ENCODE results near the gene HECW1. TPM values are rescaled to one million over a fixed set of nuclear protein-coding genes. Genes with fewer than 3 reads are reported as not detected.

Gene HECW1
- total and polyA plus RNA-seq, 2 of the 13 experiments (the other 11 are each of a cell fraction or from before 2014, with no cell fraction given) = not detected

DNA sequence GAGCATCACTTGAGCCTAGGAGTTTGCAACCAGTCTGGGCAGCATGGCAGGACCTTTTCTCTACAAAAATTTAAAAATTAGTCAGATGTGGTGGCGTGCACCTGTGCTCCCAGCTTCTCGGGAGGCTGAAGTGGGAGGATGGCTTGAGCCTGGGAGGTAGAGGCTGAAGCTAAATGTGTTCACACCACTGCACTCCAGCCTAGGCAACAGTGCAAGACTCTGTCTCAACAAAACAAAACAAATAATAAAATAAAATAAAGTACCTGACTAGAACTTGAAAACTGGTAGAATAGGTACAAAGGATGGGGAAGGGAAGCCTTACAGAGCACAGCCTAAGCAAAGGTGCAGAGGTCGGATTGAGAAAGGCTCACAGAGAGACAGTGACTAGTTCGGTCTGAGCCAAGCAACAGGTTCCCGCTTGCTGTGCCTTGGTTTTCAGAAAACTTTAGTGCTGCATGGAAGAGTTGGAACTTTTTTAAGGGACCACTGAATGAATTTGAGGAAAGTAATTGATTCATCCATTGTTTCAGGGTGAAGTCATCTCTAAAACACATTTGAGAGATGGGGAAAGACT is 370.3 kb downstream of the HECW1 start (continued):
- TF ChIP-seq JUNB (CRISPR knock-in tag; IDR thresholded peaks at IDR 0.05; ENCODE audit: borderline replicate concordance) (no peak), ZNF331 (CRISPR knock-in tag; IDR thresholded peaks at IDR 0.05) (peak; percentile 78), DNMT1 (CRISPR knock-in tag; IDR thresholded peaks at IDR 0.05) (no peak), CEBPG (CRISPR knock-in tag; IDR thresholded peaks at IDR 0.05) (peak; percentile 81), GFI1 (CRISPR knock-in tag; IDR thresholded peaks at IDR 0.05; ENCODE audit: borderline replicate concordance) (peak; percentile 46; the same call in 1 of the 2 replicates), TEAD3 (CRISPR knock-in tag; optimal IDR thresholded peaks at IDR 0.05; ENCODE audit: borderline replicate concordance) (peak; percentile 30)

DNA sequence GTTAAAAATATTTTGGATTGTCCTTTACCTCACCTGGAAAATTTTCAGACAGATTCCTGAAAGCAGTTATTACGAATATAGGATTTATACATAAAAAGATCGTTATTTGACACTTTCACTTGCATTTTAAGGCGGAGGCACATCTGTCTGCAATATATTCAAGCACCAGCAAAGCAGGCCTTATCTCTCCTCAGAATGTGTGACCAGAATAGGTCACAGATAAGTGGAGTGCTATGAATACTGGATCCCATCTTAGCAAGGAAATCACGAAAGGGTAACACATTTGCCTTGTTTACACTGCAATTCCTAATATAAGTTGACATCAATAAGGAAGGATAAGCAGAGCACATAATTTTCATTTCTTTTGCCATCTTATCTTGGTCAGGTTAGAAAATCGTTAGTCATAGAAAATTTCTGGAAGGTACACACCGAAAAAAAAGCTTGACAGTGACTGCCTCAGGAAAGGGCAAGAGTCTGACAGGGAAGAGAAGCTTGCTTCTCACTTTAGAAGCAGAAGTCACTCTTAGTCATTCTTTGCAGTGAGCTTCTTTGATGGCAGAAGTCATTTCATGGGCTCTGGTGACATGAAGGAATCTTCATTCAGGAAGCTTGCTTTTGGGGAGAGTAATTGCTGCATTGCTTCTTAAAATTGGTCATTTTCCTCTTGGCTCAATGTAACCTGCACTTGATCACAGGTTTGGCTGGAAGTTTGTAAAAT is 372.4 kb downstream of the HECW1 start:
- no peaks in the 10 kb centered on the region for H3K36me3 ChIP-seq (replicated peaks in 1 of 2; ENCODE audit: control insufficient read depth in 1 of 2, insufficient read depth in 2 of 2, low read length in 2 of 2)
- no peaks in the 10 kb centered on the region for H3K79me2 ChIP-seq (ENCODE audit: insufficient read depth, low read length)
- 83% methylated on average over 6 of the region's 6 CpGs for WGBS (ENCODE audit: low lambda C conversion rate)
- H3K27ac ChIP-seq (ENCODE audit: extremely low read length, insufficient read depth, low read length) = peak overlapping the region; percentile 33
- BruUV-seq (replicated peaks) = no TSS peak
- no peaks in the 10 kb centered on the region for H3K9me3 ChIP-seq (ENCODE audit: low read length)
- intact Hi-C loops (cut with micrococcal nuclease; ENCODE audit: unreplicated experiment) (no loop called here), in situ Hi-C loops (cut with HindIII; ENCODE audit: extremely low pct_ligation_motif_present, low pct_unique_long_range_greater_than_20kb) (no loop called here)
- ATAC-seq = no peak
- H4K20me1 ChIP-seq (ENCODE audit: insufficient read depth, low read length) = no peaks in the 10 kb centered on the region
- H3K4me3 ChIP-seq (replicated peaks in 1 of 3; ENCODE audit: insufficient read depth in 1 of 3, low read depth in 2 of 3, low read length in 3 of 3) = no peak overlapping the region
- CTCF ChIA-PET (ENCODE audit: low intra/inter-chr PET ratio, low total read pairs) = no interaction called here
- peaks cover 81% of the 10 kb centered on the region for H3K4me1 ChIP-seq (ENCODE audit: insufficient read depth, low read length)
- no peak for DNase-seq (ENCODE audit: low spot score)
- no peak for FAIRE-seq
- H3K4me2 ChIP-seq (ENCODE audit: low read depth, low read length) = no peak overlapping the region
- no peak overlapping the region for H2AFZ ChIP-seq (ENCODE audit: low read length)
- no peak overlapping the region for H3K9ac ChIP-seq (ENCODE audit: insufficient read depth, low read depth, low read length)
- POLR2A ChIA-PET = no interaction called here
- no peaks in the 10 kb centered on the region for H3K27me3 ChIP-seq (ENCODE audit: control insufficient read depth in 1 of 2, insufficient read depth in 2 of 2, low read length in 2 of 2)
- TF ChIP-seq RXRB (CRISPR knock-in tag; IDR thresholded peaks at IDR 0.05; ENCODE audit: borderline replicate concordance) (no peak), RBAK (CRISPR knock-in tag; IDR thresholded peaks at IDR 0.05) (no peak), FOXK1 (CRISPR knock-in tag; IDR thresholded peaks at IDR 0.05; ENCODE audit: borderline replicate concordance, low read depth) (no peak), ATF1 (CRISPR knock-in tag; IDR thresholded peaks at IDR 0.05) (no peak), ZNF552 (CRISPR knock-in tag; IDR thresholded peaks at IDR 0.05; ENCODE audit: borderline replicate concordance) (no peak), CHD2 (IDR thresholded peaks at IDR 0.05; ENCODE audit: low read depth, low read length) (no peak), ZNF670 (CRISPR knock-in tag; IDR thresholded peaks at IDR 0.05; ENCODE audit: borderline replicate concordance) (no peak)
- TF ChIP-seq, protein P1, sequence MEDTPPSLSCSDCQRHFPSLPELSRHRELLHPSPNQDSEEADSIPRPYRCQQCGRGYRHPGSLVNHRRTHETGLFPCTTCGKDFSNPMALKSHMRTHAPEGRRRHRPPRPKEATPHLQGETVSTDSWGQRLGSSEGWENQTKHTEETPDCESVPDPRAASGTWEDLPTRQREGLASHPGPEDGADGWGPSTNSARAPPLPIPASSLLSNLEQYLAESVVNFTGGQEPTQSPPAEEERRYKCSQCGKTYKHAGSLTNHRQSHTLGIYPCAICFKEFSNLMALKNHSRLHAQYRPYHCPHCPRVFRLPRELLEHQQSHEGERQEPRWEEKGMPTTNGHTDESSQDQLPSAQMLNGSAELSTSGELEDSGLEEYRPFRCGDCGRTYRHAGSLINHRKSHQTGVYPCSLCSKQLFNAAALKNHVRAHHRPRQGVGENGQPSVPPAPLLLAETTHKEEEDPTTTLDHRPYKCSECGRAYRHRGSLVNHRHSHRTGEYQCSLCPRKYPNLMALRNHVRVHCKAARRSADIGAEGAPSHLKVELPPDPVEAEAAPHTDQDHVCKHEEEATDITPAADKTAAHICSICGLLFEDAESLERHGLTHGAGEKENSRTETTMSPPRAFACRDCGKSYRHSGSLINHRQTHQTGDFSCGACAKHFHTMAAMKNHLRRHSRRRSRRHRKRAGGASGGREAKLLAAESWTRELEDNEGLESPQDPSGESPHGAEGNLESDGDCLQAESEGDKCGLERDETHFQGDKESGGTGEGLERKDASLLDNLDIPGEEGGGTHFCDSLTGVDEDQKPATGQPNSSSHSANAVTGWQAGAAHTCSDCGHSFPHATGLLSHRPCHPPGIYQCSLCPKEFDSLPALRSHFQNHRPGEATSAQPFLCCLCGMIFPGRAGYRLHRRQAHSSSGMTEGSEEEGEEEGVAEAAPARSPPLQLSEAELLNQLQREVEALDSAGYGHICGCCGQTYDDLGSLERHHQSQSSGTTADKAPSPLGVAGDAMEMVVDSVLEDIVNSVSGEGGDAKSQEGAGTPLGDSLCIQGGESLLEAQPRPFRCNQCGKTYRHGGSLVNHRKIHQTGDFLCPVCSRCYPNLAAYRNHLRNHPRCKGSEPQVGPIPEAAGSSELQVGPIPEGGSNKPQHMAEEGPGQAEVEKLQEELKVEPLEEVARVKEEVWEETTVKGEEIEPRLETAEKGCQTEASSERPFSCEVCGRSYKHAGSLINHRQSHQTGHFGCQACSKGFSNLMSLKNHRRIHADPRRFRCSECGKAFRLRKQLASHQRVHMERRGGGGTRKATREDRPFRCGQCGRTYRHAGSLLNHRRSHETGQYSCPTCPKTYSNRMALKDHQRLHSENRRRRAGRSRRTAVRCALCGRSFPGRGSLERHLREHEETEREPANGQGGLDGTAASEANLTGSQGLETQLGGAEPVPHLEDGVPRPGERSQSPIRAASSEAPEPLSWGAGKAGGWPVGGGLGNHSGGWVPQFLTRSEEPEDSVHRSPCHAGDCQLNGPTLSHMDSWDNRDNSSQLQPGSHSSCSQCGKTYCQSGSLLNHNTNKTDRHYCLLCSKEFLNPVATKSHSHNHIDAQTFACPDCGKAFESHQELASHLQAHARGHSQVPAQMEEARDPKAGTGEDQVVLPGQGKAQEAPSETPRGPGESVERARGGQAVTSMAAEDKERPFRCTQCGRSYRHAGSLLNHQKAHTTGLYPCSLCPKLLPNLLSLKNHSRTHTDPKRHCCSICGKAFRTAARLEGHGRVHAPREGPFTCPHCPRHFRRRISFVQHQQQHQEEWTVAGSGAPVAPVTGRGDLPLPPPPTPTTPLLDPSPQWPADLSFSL (CRISPR knock-in tag; IDR thresholded peaks at IDR 0.05) = no peak
- TF ChIP-seq, protein P2, sequence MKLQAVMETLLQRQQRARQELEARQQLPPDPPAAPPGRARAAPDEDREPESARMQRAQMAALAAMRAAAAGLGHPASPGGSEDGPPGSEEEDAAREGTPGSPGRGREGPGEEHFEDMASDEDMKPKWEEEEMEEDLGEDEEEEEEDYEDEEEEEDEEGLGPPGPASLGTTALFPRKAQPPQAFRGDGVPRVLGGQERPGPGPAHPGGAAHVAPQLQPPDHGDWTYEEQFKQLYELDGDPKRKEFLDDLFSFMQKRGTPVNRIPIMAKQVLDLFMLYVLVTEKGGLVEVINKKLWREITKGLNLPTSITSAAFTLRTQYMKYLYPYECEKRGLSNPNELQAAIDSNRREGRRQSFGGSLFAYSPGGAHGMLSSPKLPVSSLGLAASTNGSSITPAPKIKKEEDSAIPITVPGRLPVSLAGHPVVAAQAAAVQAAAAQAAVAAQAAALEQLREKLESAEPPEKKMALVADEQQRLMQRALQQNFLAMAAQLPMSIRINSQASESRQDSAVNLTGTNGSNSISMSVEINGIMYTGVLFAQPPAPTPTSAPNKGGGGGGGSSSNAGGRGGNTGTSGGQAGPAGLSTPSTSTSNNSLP (IDR thresholded peaks at IDR 0.05; ENCODE audit: low read depth, low read length) = no peak

All from HepG2 (cell line).